Natural killer cell (primary cell): ENCODE data around the gene STK4. TPM values are rescaled to one million over a fixed set of nuclear protein-coding genes. Genes with fewer than 3 reads are reported as not detected.

Experiments used
- ATAC-seq, 3 donors: fragments of 150-1000 bp in 2 of 3; fragments of 200-7000 bp in 1 of 3; cut with Tn5 transposase; 1 replicate in 1 of 3; 2 replicates in 2 of 3; pipeline ENCODE4 v1.10.0; 2021; ENCODE audit warnings: mild to moderate bottlenecking in 2 of 3, moderate library complexity in 2 of 3
- DNase-seq, 2 donors: peaks; one replicate each; pipeline versions ENCODE4 v3.0.0 to v3.0.0-alpha.2; 2013 to 2021; ENCODE audit warnings: mixed read lengths in 1 of 2
- H3K27ac ChIP-seq: one replicate; pipeline ENCODE4 v1.5.1; 2013; ENCODE audit warnings: mild to moderate bottlenecking, low read length
- H3K27me3 ChIP-seq: one replicate; pipeline ENCODE4 v1.6.1; 2013; ENCODE audit warnings: low read length; ENCODE audit not compliant: control insufficient read depth, insufficient read depth
- H3K36me3 ChIP-seq: one replicate; pipeline ENCODE4 v1.6.1; 2013; ENCODE audit warnings: low read length; ENCODE audit not compliant: control insufficient read depth, insufficient read depth
- H3K4me1 ChIP-seq: one replicate; pipeline ENCODE4 v1.6.1; 2013; ENCODE audit warnings: low read length; ENCODE audit not compliant: control insufficient read depth, insufficient read depth
- H3K4me3 ChIP-seq: one replicate; pipeline ENCODE4 v1.5.1; 2013; ENCODE audit warnings: low read length
- H3K9me3 ChIP-seq: one replicate; pipeline ENCODE4 v1.6.1; 2013; ENCODE audit warnings: low read length; ENCODE audit not compliant: control insufficient read depth, insufficient read depth
- H3K27ac Mint-ChIP-seq, 2 donors: one replicate each; pipeline ENCODE4 v1.8.0; 2022; ENCODE audit warnings: mild to moderate bottlenecking in 2 of 2, mixed read lengths in 2 of 2, moderate library complexity in 1 of 2
- H3K27me3 Mint-ChIP-seq, 2 donors: one replicate each; pipeline ENCODE4 v1.8.0; 2022; ENCODE audit warnings: low read depth in 2 of 2, mixed read lengths in 2 of 2
- H3K36me3 Mint-ChIP-seq: one replicate; pipeline ENCODE4 v1.8.0; 2022; ENCODE audit warnings: mixed read lengths
- H3K4me1 Mint-ChIP-seq, 2 donors: one replicate each; pipeline ENCODE4 v1.8.0; 2022; ENCODE audit warnings: mixed read lengths in 2 of 2
- H3K4me3 Mint-ChIP-seq: one replicate; pipeline ENCODE4 v1.8.0; 2022; ENCODE audit warnings: mild to moderate bottlenecking, moderate library complexity, mixed read lengths
- H3K9me3 Mint-ChIP-seq, 2 donors: one replicate each; pipeline ENCODE4 v1.8.0; 2022; ENCODE audit warnings: mixed read lengths in 2 of 2
- CTCF ChIP-seq: fragments of 200-600 bp; IDR thresholded peaks from one replicate; pipeline ENCODE4 v1.8.0; 2022; ENCODE audit warnings: antibody characterized with exemption
- WGBS: methylation state at CpG from one replicate; pipeline ENCODE4 v1.1.7; 2013; ENCODE audit warnings: missing lambda C conversion rate; ENCODE audit not compliant: insufficient coverage; 5-methylcytosine and 5-hydroxymethylcytosine counted together
- intact Hi-C: fragments of 100-400 bp; cut with micrococcal nuclease; formaldehyde crosslinking; loops from one replicate; pipeline ENCODE4 v1.14.2; 2022
- total RNA-seq, 4 donors: library from RNA; stranded (reverse); fragments of 120-200 nt in 1 of 4; gene quantifications; one replicate each; pipeline versions ENCODE4 v1.2.3 to v1.2.4, GENCODE V29; 2013 to 2022

Gene STK4
- total RNA-seq, 3 donors from 2014 or later (not counting 1 experiment from before 2014, with no cell fraction given), result 351 to 394 (median 366) TPM

GRCh38 chr20:44936510-44936909, 29.8 kb upstream of the STK4 start:
- no peak overlapping the region for H3K27ac ChIP-seq
- Mint-ChIP-seq H3K4me1 (peaks cover 0 to 4% of the 10 kb centered on the region in 2 donors), H3K27ac (no peak overlapping the region), H3K9me3 (no peaks in the 10 kb centered on the region), H3K36me3 (peaks cover 5% of the 10 kb centered on the region), H3K4me3 (no peak overlapping the region), H3K27me3 (no peaks in the 10 kb centered on the region)
- no peaks in the 10 kb centered on the region for H3K9me3 ChIP-seq
- ATAC-seq, result no peak
- H3K36me3 ChIP-seq, result peaks cover 37% of the 10 kb centered on the region
- no peak for DNase-seq
- no peaks in the 10 kb centered on the region for H3K27me3 ChIP-seq
- no peaks in the 10 kb centered on the region for H3K4me1 ChIP-seq
- intact Hi-C loops, result no loop called here
- no peak for TF ChIP-seq CTCF
- WGBS, result 96% methylated on average over 10 of the region's 10 CpGs
- H3K4me3 ChIP-seq, result no peak overlapping the region

DNA sequence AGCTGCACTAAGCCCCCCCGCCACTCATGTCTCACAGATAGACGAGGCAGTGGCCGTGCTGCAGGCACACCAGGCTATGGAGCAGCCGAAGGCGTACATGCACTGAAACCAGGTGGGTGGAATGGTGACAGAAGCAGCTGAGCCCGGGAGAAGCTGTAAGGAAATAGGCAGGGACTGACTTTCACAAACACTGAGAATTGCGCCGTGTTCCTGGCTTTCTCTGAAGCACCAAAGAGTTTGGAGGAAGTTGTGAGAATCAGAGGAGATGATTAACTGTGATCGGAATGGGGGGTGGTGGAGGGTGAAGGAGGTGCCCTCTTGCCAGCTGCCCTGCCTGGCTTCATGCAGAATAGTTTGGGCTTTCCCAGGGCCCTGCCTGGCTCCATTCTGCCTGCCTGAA, 27.7 kb upstream of the STK4 start:
- no peaks in the 10 kb centered on the region for H3K27me3 Mint-ChIP-seq
- H3K9me3 Mint-ChIP-seq, result no peaks in the 10 kb centered on the region
- Histone ChIP-seq H3K36me3 (peaks cover 54% of the 10 kb centered on the region), H3K9me3 (no peaks in the 10 kb centered on the region), H3K4me1 (no peaks in the 10 kb centered on the region), H3K27me3 (no peaks in the 10 kb centered on the region), H3K4me3 (no peak overlapping the region), H3K27ac (no peak overlapping the region)
- no peak for TF ChIP-seq CTCF
- ATAC-seq (no peak), DNase-seq (no peak)
- H3K27ac Mint-ChIP-seq, result no peak overlapping the region
- H3K36me3 Mint-ChIP-seq, result peaks cover 5% of the 10 kb centered on the region
- peaks cover 0 to 4% of the 10 kb centered on the region in 2 donors for H3K4me1 Mint-ChIP-seq
- intact Hi-C loops, result no loop called here
- no peak overlapping the region for H3K4me3 Mint-ChIP-seq
- WGBS, result 94% methylated on average over 9 of the region's 9 CpGs

DNA sequence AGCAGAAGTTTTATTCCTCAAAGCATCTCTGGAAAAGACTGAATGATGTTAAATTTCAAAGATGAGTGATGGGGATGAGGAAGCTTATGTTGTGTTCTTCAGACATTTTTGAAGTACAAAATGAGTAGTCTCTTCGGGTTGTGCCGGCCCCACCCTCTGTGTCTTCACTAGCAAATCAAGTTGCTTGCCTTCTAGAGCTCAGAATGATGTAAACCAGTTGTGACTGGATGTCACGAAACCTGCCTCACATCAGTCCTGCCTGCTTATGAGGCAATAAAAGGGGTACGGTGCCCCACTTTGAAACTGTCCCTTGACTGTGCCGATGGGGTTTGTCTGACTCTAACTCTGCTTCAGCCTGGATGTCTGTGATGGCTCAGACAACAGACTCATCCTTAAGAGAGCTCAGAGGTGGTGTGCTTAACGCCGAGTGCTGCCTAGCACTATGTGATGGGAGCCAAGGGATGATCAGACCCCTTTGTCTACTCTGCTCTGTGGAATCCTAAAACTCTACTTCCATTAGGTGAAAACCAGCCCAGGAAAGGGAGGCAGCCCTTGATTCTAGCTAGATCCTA, 25.1 kb upstream of the STK4 start:
- Histone ChIP-seq H3K36me3 (peaks cover 66% of the 10 kb centered on the region), H3K9me3 (no peaks in the 10 kb centered on the region), H3K27ac (no peak overlapping the region), H3K27me3 (no peaks in the 10 kb centered on the region), H3K4me3 (no peak overlapping the region), H3K4me1 (no peaks in the 10 kb centered on the region)
- no peak for TF ChIP-seq CTCF
- ATAC-seq, result no peak
- Mint-ChIP-seq H3K36me3 (peaks cover 5% of the 10 kb centered on the region), H3K27me3 (no peaks in the 10 kb centered on the region), H3K4me1 (peaks cover 0 to 4% of the 10 kb centered on the region in 2 donors), H3K9me3 (no peaks in the 10 kb centered on the region), H3K27ac (no peak overlapping the region), H3K4me3 (no peak overlapping the region)
- intact Hi-C loops, result no loop called here
- WGBS, result 94% methylated on average over 7 of the region's 7 CpGs
- DNase-seq, result no peak
